Stomach (tissue), 4 donors: Measurements from ENCODE around the gene ZFPM1.

ENCODE experiments used
- POLR2A ChIP-seq, 4 donors: fragments of 450-650 bp; IDR thresholded peaks; one replicate each; pipeline ENCODE4 v1.6.1; 2016; ENCODE audit warnings: antibody characterized with exemption in 4 of 4, control low read depth in 2 of 4, mild to moderate bottlenecking in 1 of 4, moderate library complexity in 1 of 4
- POLR2AphosphoS5 ChIP-seq, 3 donors: sonication (generic); formaldehyde crosslinking; IDR thresholded peaks; one replicate each; pipeline ENCODE4 v1.6.1; 2016; ENCODE audit warnings: antibody characterized with exemption in 3 of 3
- TF ChIP-seq, protein P1 (sequence below), 7 experiments: fragments of 450-650 bp in 4 of 7; fragments of 200-600 bp in 3 of 7; sonication (generic) in 3 of 7; IDR thresholded peaks; one replicate each; pipeline ENCODE4 v1.5.1; 2016 to 2019; ENCODE audit warnings: antibody characterized with exemption in 7 of 7, control low read depth in 2 of 7, mild to moderate bottlenecking in 1 of 7

DNA sequence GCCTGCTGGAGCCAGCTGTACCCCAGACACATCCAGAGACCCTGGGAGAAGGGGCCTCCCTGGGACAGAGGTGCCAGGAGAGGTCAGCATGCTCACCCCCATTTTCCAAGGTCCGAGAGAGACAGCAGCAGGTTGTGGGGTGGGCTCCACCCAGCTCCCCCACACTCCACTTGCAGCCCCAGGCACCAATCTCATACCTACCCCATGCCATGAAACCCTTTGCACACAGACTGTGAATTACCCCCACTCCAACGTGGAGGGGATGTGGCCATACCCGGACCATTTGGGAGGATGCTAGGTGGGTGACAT is 34.0 kb downstream of the ZFPM1 start:
- TF ChIP-seq, protein P1, sequence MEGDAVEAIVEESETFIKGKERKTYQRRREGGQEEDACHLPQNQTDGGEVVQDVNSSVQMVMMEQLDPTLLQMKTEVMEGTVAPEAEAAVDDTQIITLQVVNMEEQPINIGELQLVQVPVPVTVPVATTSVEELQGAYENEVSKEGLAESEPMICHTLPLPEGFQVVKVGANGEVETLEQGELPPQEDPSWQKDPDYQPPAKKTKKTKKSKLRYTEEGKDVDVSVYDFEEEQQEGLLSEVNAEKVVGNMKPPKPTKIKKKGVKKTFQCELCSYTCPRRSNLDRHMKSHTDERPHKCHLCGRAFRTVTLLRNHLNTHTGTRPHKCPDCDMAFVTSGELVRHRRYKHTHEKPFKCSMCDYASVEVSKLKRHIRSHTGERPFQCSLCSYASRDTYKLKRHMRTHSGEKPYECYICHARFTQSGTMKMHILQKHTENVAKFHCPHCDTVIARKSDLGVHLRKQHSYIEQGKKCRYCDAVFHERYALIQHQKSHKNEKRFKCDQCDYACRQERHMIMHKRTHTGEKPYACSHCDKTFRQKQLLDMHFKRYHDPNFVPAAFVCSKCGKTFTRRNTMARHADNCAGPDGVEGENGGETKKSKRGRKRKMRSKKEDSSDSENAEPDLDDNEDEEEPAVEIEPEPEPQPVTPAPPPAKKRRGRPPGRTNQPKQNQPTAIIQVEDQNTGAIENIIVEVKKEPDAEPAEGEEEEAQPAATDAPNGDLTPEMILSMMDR (IDR thresholded peaks at IDR 0.05): no peak
- no peak for TF ChIP-seq POLR2AphosphoS5 (IDR thresholded peaks at IDR 0.05)
- TF ChIP-seq POLR2A (IDR thresholded peaks at IDR 0.05): no peak
